Transverse colon (tissue), 3 donors: Measurements from ENCODE around the gene PMF1.

ENCODE experiments used
- CTCF ChIP-seq, 5 experiments: fragments of 200-600 bp in 3 of 5; fragments of 450-650 bp in 2 of 5; sonication (generic) in 3 of 5; IDR thresholded peaks; 1 replicate in 2 of 5; 2 replicates in 3 of 5; pipeline ENCODE4 v1.5.1; 2016 to 2017; ENCODE audit warnings: antibody characterized with exemption in 5 of 5, inconsistent platforms in 3 of 5, mild to moderate bottlenecking in 2 of 5, moderate library complexity in 1 of 5
- EP300 ChIP-seq: sonication (generic); formaldehyde crosslinking; IDR thresholded peaks from one replicate; pipeline ENCODE4 v1.6.1; 2017; ENCODE audit warnings: antibody characterized with exemption, low read depth
- POLR2A ChIP-seq: fragments of 450-650 bp; IDR thresholded peaks from one replicate; pipeline ENCODE4 v1.6.1; 2016; ENCODE audit warnings: antibody characterized with exemption, mild to moderate bottlenecking, moderate library complexity

- TF ChIP-seq CTCF (IDR thresholded peaks at IDR 0.05), result no peak
- no peak for TF ChIP-seq EP300
- TF ChIP-seq POLR2A, result no peak
Observed at GRCh38 chr1:156230473-156230837, 17.6 kb downstream of the PMF1 start.
